NCI-H1694 treated with DMSO at 0.1 percent for 48 hours (cell line): ENCODE results near the gene UGT1A5.

ENCODE experiments used
- DNase-seq: peaks from one replicate; lab custom pipeline; 2025; lab: John Stamatoyannopoulos, UW

Gene UGT1A5

GRCh38 chr2:233712611-233713261 lies at the start of gene UGT1A5:
UGT1A5 (plus strand) TSS chr2:233712907; CDS start chr2:233712992, 85 bp downstream.
- DNase-seq, result no peak

- DNase-seq, result no peak
These were observed 48.8 kb upstream of the UGT1A5 start for GRCh38 chr2:233663911-233664310.

DNA sequence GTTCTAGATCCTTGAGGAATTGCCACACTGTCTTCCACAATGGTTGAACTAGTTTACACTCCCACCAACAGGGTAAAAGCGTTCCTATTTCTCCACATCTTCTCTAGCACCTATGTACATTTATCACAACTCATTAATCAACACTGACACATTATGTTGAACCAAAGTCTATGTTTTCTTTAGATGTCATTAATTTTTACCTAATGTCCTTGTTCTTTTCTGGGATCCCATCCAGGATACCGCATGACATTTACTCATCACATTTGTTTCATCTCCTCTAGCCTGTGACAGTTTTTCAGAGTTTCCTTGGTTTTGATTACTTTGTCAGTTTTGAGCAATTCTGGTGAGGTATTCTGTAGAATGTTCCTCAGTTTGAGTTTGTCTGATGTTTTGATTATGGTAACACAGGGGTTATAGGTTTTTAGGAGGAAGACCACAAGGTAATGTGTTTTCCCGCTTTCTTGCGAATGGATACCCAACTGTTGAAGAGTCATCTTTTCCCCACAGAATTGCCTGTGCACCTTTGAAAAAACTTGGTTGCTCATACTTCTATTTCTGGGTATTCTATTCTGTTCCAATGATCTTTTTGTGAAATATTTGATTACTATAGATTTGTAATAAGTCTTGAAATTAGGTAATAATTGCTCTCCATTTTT lies 44.0 kb upstream of the UGT1A5 start:
- no peak for DNase-seq

DNA sequence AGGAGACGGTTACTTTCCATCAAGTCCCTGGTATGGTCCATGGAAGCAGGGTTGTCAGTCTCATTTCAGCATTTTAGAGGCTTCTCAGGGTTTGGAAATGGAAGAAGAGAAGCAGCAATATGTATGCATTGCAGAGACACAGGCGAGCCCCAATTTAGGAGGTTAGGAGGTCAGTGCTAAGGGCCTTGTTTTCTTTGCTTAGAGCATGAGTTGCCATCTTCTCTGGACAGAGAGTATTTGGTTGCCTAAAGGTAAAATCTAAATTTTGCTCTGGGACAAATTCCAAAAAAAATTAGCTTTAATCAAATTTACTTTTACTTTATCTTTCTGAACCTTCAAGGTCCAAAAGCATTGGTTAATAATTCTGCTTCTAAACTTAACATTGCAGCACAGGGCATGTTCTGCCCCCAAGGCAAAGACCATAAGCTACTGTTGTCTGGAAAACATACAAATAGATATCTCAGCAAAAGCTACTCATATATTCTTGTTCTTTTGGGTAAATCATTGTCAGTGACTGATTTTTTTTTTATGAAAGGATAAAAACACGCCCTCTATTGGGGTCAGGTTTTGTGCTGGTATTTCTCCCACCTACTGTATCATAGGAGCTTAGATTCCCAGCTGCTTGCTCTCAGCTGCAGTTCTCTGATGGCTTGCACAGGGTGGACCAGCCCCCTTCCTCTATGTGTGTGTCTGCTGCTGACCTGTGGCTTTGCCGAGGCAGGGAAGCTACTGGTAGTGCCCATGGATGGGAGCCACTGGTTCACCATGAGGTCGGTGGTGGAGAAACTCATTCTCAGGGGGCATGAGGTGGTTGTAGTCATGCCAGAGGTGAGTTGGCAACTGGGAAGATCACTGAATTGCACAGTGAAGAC lies 41.2 kb upstream of the UGT1A5 start, which contains the start of gene UGT1A9:
TSS of gene UGT1A9 (plus strand) at position 609 of the 872 bp plus-strand sequence. CDS start at position 646, 37 bp downstream.
- DNase-seq, result no peak

- DNase-seq, result no peak
These were observed 39.8 kb upstream of the UGT1A5 start for GRCh38 chr2:233672886-233673285.

DNA sequence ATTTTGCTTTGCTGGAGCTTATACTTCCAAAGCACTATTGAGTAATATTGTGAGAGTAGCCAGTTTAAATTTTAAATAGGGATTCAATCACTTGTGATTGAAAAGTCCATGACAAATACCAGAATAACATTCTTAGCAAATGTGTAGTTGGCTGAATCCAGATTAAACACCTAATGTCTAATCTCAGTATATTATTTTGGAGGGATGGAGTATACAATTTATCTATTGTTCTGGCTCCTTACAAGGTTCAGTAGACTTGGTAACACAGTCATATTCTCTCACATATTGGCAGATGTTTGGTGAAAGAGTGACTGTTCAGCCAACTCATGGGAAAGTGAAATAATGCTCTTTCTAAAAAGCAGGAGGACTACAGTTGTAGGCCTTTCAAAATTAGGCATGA lies 38.8 kb upstream of the UGT1A5 start:
- no peak for DNase-seq

- no peak for DNase-seq
These were observed 38.4 kb upstream of the UGT1A5 start for GRCh38 chr2:233674314-233674713.

DNA sequence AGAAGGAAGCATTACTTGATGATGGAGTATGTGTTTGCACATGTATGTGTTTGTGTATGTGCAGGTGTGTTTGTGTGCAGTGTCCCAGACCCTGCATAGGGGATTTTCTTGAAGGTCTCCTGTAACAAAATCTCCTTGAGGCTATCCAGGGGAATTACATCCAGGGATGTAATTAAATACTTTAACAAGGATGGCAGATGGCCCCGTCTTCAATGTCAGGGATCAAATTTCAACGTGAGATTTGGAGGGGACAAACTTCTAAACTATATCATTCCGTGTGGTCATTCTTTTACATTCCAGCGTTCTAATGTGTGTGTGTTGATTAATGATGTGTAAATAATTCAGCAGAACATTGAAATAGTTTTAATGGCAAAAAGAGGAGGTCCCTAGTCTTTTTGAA lies 37.7 kb upstream of the UGT1A5 start:
- DNase-seq, result no peak

GRCh38 chr2:233676046-233676445 lies 36.7 kb upstream of the UGT1A5 start:
- no peak for DNase-seq

DNA sequence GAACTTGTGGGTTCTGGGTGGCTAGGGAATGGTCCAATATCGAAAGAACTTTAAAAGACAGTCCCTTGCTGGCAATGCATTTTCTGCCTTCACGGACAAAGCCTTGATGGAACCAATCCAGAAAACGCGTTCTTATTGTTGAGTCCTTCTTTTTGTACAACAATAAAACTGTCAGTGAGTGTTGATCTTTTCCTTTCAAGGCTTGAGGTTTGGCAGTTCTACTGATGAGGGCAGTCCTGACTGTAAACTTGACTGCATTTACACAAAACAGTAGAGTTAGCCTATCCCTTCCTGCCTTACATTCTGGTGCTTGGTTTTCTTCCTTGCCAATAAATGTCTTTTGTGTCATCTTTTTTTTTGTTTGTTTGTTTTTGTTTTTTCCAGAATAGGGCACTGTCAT lies 33.5 kb upstream of the UGT1A5 start:
- no peak for DNase-seq

GRCh38 chr2:233680361-233681045 lies 32.2 kb upstream of the UGT1A5 start:
- peak; percentile 17 for DNase-seq

DNA sequence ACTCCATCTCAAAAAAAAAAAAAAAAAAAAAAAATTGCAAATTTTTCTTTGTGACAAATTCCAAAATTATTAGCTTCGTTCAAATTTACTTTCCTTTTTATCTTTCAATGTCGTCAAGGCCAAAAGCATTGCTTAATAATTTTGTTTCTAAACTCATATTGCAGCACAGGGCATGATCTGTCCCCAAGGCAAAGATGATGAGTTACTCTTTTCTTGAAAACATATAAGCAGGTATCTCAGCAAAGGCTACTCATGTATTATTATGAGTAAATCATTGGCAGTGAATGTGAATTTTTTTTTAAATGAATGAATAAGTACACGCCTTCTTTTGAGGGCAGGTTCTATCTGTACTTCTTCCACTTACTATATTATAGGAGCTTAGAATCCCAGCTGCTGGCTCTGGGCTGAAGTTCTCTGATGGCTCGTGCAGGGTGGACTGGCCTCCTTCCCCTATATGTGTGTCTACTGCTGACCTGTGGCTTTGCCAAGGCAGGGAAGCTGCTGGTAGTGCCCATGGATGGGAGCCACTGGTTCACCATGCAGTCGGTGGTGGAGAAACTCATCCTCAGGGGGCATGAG lies 31.1 kb upstream of the UGT1A5 start, which contains the start of gene UGT1A7:
TSS of gene UGT1A7 (plus strand) at position 381 of the 579 bp plus-strand sequence. CDS start at position 418, 37 bp downstream.
- no peak for DNase-seq

DNA sequence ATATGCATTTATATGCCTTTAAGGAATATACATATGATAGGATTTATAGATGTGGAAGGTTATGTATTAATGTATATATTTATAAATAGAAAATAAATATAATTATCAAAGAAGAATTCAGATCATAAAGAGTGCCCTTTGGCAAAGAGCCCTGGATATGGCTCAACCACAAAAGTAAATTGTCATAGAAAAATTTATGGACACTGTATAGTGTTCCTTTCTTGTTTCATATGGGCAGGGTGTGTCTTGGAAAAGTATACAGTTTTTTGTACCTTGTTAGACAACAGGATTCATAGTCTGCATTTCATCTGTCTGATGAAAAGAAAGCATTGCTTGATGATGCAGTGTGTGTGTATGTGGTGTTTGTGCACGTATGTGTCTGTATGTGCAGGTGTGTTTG lies 28.1 kb upstream of the UGT1A5 start:
- DNase-seq, result no peak

- DNase-seq, result no peak
These were observed 25.8 kb upstream of the UGT1A5 start for GRCh38 chr2:233686928-233687327.

DNA sequence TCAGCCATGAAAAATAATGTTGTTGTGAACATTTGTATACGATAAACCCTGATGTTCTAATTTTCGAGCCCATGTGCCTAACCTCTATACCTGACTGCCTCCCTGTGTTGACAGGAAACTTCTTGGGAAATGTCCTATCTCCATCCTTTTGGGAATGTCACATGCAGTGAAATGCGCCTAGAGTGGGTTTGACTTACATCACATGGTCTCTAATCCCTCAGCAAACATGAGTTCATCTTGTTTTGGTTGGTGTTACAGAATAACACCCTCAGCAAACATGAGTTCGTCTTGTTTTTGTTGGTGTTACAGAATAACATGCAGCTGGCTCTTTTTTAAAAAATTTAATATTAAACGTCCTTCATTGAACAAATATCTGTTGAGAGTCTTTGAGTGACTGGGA lies 24.4 kb upstream of the UGT1A5 start:
- no peak for DNase-seq

- DNase-seq, result no peak
These were observed 23.7 kb upstream of the UGT1A5 start for GRCh38 chr2:233689031-233689430.

GRCh38 chr2:233689501-233689900 lies 23.2 kb upstream of the UGT1A5 start:
- no peak for DNase-seq

DNA sequence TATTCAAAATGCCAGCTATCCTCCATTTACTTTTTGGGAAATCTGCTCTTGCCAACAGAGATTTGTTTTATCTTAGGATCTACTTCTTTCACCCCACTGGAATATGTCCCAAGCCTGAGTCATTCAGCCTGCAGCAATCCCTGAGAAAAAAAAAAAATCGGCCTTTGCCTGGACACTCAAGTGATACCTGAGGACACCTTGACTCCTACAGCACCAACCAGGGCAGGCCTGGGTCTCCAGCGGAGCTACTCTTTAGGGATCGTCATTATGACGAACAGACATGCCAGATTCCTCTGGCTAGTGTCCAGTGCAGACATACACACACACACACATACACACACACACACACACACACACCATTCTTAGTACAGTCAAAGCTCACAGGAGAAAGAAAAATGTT lies 22.3 kb upstream of the UGT1A5 start:
- no peak for DNase-seq

DNA sequence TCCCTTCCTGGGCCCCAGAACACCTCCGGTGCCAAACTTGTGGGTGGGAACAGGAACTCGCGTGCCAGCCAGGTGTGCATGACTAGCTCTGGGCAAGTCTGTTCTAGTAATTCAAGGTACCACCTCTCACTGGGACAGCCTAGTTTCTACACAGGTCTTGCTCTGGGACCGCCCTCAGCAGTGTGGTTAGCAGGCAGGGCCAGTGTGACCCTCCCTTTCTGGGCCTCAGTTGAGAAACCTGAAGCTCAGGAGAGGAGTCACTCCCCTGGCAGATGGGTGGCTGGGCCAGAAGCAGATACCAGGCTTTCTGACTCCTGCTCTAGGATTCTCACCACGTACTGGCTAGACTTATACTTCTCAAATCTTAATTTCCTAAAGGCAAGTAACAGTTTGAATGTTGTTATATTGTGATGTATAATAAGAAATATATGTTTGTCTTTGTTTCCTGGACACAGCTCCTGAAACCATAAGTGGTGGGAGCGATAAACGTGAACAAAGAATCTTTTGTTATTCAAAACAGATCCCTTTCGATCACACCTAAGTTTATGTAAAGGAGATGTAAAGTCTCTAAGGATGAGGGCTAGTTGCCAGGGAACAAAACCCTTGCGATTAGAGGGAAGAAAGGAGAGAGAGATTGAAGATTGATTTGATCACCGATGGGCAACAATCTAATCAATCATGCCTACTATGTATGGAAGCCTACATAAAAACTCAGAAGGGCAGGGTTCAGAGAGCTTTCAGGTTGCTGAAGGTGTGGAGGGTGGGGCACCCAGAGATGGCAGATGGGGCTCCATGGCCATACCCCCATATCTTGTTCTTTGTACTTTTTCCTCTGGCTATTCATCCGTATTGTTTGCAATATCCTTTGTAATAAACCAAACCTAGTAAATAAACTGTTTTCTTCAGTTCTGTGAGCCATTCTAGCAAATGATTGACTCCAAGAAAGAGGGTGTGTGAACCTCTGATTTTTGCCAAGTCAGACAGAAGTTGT lies 21.0 kb upstream of the UGT1A5 start:
- no peak for DNase-seq

GRCh38 chr2:233692648-233693047 lies 20.1 kb upstream of the UGT1A5 start, which contains the start of gene UGT1A6:
UGT1A6 (plus strand) TSS chr2:233692890; CDS start chr2:233693005, 115 bp downstream.
- DNase-seq, result no peak
